GM12872 (cell line): ENCODE results near the gene POTEI.
"Not testable (repeated sequence)": the region's sequence is repeated elsewhere in the genome, so short reads cannot be mapped to it uniquely, and the experiment has no call there.

Experiments used
- CTCF ChIP-seq: IDR thresholded peaks from 3 replicates; pipeline ENCODE4 v1.5.1; 2011; ENCODE audit warnings: low read depth, mild to moderate bottlenecking, low read length, moderate library complexity; ENCODE audit not compliant: insufficient read depth

The POTEI gene

GRCh38 chr2:130509228-130509627, at the start of gene POTEI:
TSS of gene POTEI (minus strand) at chr2:130509328. CDS start at chr2:130509235, 93 bp downstream.
- TF ChIP-seq CTCF, result not testable (repeated sequence)

GRCh38 chr2:130520992-130521391, 11.9 kb upstream of the POTEI start, which contains the start of gene CFC1B:
TSS of gene CFC1B (plus strand) at chr2:130521222. CDS start at chr2:130521485, 263 bp downstream.
- not testable (repeated sequence) for TF ChIP-seq CTCF

- TF ChIP-seq CTCF, result peak; percentile 42
Measured at GRCh38 chr2:130454712-130455083, 54.4 kb downstream of the POTEI start.

GRCh38 chr2:130427631-130428030, 81.5 kb downstream of the POTEI start:
- peak; percentile 36; the same call in 2 of the 3 replicates for TF ChIP-seq CTCF

- TF ChIP-seq CTCF, result peak; percentile 8; the same call in 1 of the 3 replicates
Measured at GRCh38 chr2:130416693-130417092, 92.4 kb downstream of the POTEI start.
